ENCODE results near the gene UQCC5.

The UQCC5 gene

GRCh38 chr3:52574056-52574965 is 37.9 kb downstream of the UQCC5 start:
- DNase-seq = no peak

Measured in NCI-H1092 (cell line).